ENCODE results near the gene ATP11A.
"Not testable (repeated sequence)": the region's sequence is repeated elsewhere in the genome, so short reads cannot be mapped to it uniquely, and the experiment has no call there.

The ATP11A gene

GRCh38 chr13:112831196-112831595 is 141.4 kb downstream of the ATP11A start:
- Mint-ChIP-seq H3K9me3 (no peaks in the 10 kb centered on the region), H3K4me3 (no peak overlapping the region), H3K27ac (no peak overlapping the region), H3K27me3 (no peaks in the 10 kb centered on the region), H3K4me1 (peaks cover 5% of the 10 kb centered on the region), H3K36me3 (peaks cover 86% of the 10 kb centered on the region)
- peak; percentile 24 for ATAC-seq

GRCh38 chr13:112831801-112832200 is 142.0 kb downstream of the ATP11A start:
- H3K9me3 Mint-ChIP-seq, result no peaks in the 10 kb centered on the region
- peaks cover 5% of the 10 kb centered on the region for H3K4me1 Mint-ChIP-seq
- H3K36me3 Mint-ChIP-seq, result peaks cover 82% of the 10 kb centered on the region
- H3K27ac Mint-ChIP-seq, result no peak overlapping the region
- ATAC-seq, result no peak
- no peaks in the 10 kb centered on the region for H3K27me3 Mint-ChIP-seq
- no peak overlapping the region for H3K4me3 Mint-ChIP-seq

GRCh38 chr13:112832811-112833210 is 143.0 kb downstream of the ATP11A start:
- peaks cover 82% of the 10 kb centered on the region for H3K36me3 Mint-ChIP-seq
- no peaks in the 10 kb centered on the region for H3K27me3 Mint-ChIP-seq
- no peaks in the 10 kb centered on the region for H3K9me3 Mint-ChIP-seq
- no peak for ATAC-seq
- no peak overlapping the region for H3K4me3 Mint-ChIP-seq
- H3K27ac Mint-ChIP-seq, result no peak overlapping the region
- H3K4me1 Mint-ChIP-seq, result peaks cover 5% of the 10 kb centered on the region

- Mint-ChIP-seq H3K4me3 (no peak overlapping the region), H3K9me3 (no peaks in the 10 kb centered on the region), H3K27me3 (no peaks in the 10 kb centered on the region), H3K36me3 (peaks cover 82% of the 10 kb centered on the region), H3K27ac (no peak overlapping the region), H3K4me1 (peaks cover 5% of the 10 kb centered on the region)
- no peak for ATAC-seq
Measured at GRCh38 chr13:112833551-112834257, 143.9 kb downstream of the ATP11A start.

GRCh38 chr13:112835344-112835743 is 145.5 kb downstream of the ATP11A start:
- H3K4me3 Mint-ChIP-seq, result no peak overlapping the region
- no peaks in the 10 kb centered on the region for H3K27me3 Mint-ChIP-seq
- H3K27ac Mint-ChIP-seq, result no peak overlapping the region
- no peaks in the 10 kb centered on the region for H3K9me3 Mint-ChIP-seq
- peaks cover 86% of the 10 kb centered on the region for H3K36me3 Mint-ChIP-seq
- no peaks in the 10 kb centered on the region for H3K4me1 Mint-ChIP-seq
- ATAC-seq, result no peak

GRCh38 chr13:112835796-112836195 is 146.0 kb downstream of the ATP11A start:
- H3K4me1 Mint-ChIP-seq, result no peaks in the 10 kb centered on the region
- no peak overlapping the region for H3K4me3 Mint-ChIP-seq
- no peak for ATAC-seq
- H3K9me3 Mint-ChIP-seq, result no peaks in the 10 kb centered on the region
- H3K27ac Mint-ChIP-seq, result no peak overlapping the region
- no peaks in the 10 kb centered on the region for H3K27me3 Mint-ChIP-seq
- peaks cover 87% of the 10 kb centered on the region for H3K36me3 Mint-ChIP-seq

GRCh38 chr13:112836940-112837339 is 147.1 kb downstream of the ATP11A start:
- Mint-ChIP-seq H3K27ac (no peak overlapping the region), H3K27me3 (no peaks in the 10 kb centered on the region), H3K36me3 (peaks cover 79% of the 10 kb centered on the region), H3K9me3 (no peaks in the 10 kb centered on the region), H3K4me1 (no peaks in the 10 kb centered on the region), H3K4me3 (no peak overlapping the region)
- peak; percentile 16 for ATAC-seq

- Mint-ChIP-seq H3K4me3 (no peak overlapping the region), H3K4me1 (no peaks in the 10 kb centered on the region), H3K9me3 (no peaks in the 10 kb centered on the region), H3K27me3 (no peaks in the 10 kb centered on the region), H3K36me3 (peaks cover 79% of the 10 kb centered on the region), H3K27ac (no peak overlapping the region)
- no peak for ATAC-seq
Measured at GRCh38 chr13:112837371-112838037, 147.7 kb downstream of the ATP11A start.

GRCh38 chr13:112838038-112838841 is 148.4 kb downstream of the ATP11A start:
- H3K36me3 Mint-ChIP-seq, result peaks cover 79% of the 10 kb centered on the region
- H3K27ac Mint-ChIP-seq, result no peak overlapping the region
- H3K27me3 Mint-ChIP-seq, result no peaks in the 10 kb centered on the region
- no peak overlapping the region for H3K4me3 Mint-ChIP-seq
- no peak for ATAC-seq
- no peaks in the 10 kb centered on the region for H3K4me1 Mint-ChIP-seq
- H3K9me3 Mint-ChIP-seq, result peaks cover under 1% of the 10 kb centered on the region

- H3K9me3 Mint-ChIP-seq, result peaks cover 2% of the 10 kb centered on the region
- no peaks in the 10 kb centered on the region for H3K27me3 Mint-ChIP-seq
- H3K36me3 Mint-ChIP-seq, result peaks cover 79% of the 10 kb centered on the region
- no peaks in the 10 kb centered on the region for H3K4me1 Mint-ChIP-seq
- no peak overlapping the region for H3K27ac Mint-ChIP-seq
- no peak for ATAC-seq
- H3K4me3 Mint-ChIP-seq, result no peak overlapping the region
Measured at GRCh38 chr13:112838842-112839117, 148.9 kb downstream of the ATP11A start.

GRCh38 chr13:112839356-112840105 is 149.7 kb downstream of the ATP11A start:
- Mint-ChIP-seq H3K27me3 (no peaks in the 10 kb centered on the region), H3K27ac (peak overlapping the region; percentile 22), H3K4me1 (no peaks in the 10 kb centered on the region), H3K9me3 (peaks cover 2% of the 10 kb centered on the region), H3K4me3 (no peak overlapping the region), H3K36me3 (peaks cover 78% of the 10 kb centered on the region)
- no peak for ATAC-seq

- H3K9me3 Mint-ChIP-seq, result peaks cover 2% of the 10 kb centered on the region
- no peaks in the 10 kb centered on the region for H3K4me1 Mint-ChIP-seq
- H3K27ac Mint-ChIP-seq, result no peak overlapping the region
- H3K27me3 Mint-ChIP-seq, result no peaks in the 10 kb centered on the region
- H3K36me3 Mint-ChIP-seq, result peaks cover 69% of the 10 kb centered on the region
- ATAC-seq, result no peak
- H3K4me3 Mint-ChIP-seq, result no peak overlapping the region
Measured at GRCh38 chr13:112840472-112841302, 150.8 kb downstream of the ATP11A start.

- ATAC-seq, H3K27me3 Mint-ChIP-seq, H3K9me3 Mint-ChIP-seq, H3K4me1 Mint-ChIP-seq, H3K27ac Mint-ChIP-seq, H3K4me3 Mint-ChIP-seq: not testable (repeated sequence)
- H3K36me3 Mint-ChIP-seq, result peaks cover 74% of the 10 kb centered on the region
Measured at GRCh38 chr13:112841303-112842015, 151.6 kb downstream of the ATP11A start.

- Mint-ChIP-seq H3K27me3 (no peaks in the 10 kb centered on the region), H3K4me1 (no peaks in the 10 kb centered on the region), H3K36me3 (peaks cover 73% of the 10 kb centered on the region), H3K9me3 (peaks cover 2% of the 10 kb centered on the region), H3K27ac (no peak overlapping the region), H3K4me3 (no peak overlapping the region)
- no peak for ATAC-seq
Measured at GRCh38 chr13:112842343-112842856, 152.6 kb downstream of the ATP11A start.

Data from stimulated activated memory B cell treated with anti-CD40 and anti-IgM and Interleukin-4, amounts not matched to agents 10 μg/mL and 1 μg/mL and 100 μg/mL, for 72 hours (primary cell).